SH-SY5Y (cell line): ENCODE results near the gene MAPK13.

Experiments used
- GATA2 ChIP-seq: IDR thresholded peaks from 2 replicates; pipeline ENCODE4 v1.6.1; 2011; ENCODE audit warnings: mild to moderate bottlenecking, low read depth, low read length
- GATA3 ChIP-seq: IDR thresholded peaks from 2 replicates; pipeline ENCODE4 v1.6.1; 2011; ENCODE audit warnings: low read depth, mild to moderate bottlenecking, low read length, moderate library complexity

GRCh38 chr6:36186199-36186598 is 55.9 kb downstream of the MAPK13 start:
- no peak for TF ChIP-seq GATA2
- TF ChIP-seq GATA3, result no peak
